Fibroblast of lung (primary cell): ENCODE results near the gene METTL4.

Experiments used
- EZH2 ChIP-seq: IDR thresholded peaks from 2 replicates; pipeline ENCODE4 v1.5.1; 2012; ENCODE audit warnings: low read length, control low read depth, mild to moderate bottlenecking; ENCODE audit errors: missing control alignments
- TF ChIP-seq, protein P1 (sequence below), 2 donors: IDR thresholded peaks in 1 of 2; conservative IDR thresholded peaks in 1 of 2; 1 replicate in 1 of 2; 2 replicates in 1 of 2; pipeline ENCODE4 v1.5.1; 2011 to 2012; ENCODE audit warnings: low read length in 2 of 2, control low read depth in 1 of 2, inconsistent platforms in 1 of 2, low read depth in 1 of 2, mild to moderate bottlenecking in 1 of 2

DNA sequence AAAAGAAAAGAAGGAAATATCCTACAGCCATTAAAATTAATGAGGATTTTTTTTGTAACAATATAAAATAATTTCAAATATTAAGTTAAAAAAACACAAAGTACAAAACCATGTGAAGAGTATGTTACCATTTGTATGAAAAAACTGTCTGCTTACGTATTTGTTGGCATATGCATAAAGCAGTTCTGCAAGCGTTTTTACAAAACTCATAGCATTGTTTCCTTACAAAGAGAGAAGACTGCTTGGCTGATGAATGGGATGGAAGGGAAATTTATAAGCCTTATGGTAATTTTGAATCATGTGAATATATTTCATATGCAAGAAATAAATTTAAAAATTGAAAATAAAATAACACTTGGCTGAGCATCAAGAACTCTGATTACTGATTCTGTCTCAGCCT lies 63.1 kb downstream of the METTL4 start:
- TF ChIP-seq, protein P1, sequence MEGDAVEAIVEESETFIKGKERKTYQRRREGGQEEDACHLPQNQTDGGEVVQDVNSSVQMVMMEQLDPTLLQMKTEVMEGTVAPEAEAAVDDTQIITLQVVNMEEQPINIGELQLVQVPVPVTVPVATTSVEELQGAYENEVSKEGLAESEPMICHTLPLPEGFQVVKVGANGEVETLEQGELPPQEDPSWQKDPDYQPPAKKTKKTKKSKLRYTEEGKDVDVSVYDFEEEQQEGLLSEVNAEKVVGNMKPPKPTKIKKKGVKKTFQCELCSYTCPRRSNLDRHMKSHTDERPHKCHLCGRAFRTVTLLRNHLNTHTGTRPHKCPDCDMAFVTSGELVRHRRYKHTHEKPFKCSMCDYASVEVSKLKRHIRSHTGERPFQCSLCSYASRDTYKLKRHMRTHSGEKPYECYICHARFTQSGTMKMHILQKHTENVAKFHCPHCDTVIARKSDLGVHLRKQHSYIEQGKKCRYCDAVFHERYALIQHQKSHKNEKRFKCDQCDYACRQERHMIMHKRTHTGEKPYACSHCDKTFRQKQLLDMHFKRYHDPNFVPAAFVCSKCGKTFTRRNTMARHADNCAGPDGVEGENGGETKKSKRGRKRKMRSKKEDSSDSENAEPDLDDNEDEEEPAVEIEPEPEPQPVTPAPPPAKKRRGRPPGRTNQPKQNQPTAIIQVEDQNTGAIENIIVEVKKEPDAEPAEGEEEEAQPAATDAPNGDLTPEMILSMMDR (conservative IDR thresholded peaks at IDR 0.05 in 1 of 2, IDR thresholded peaks at IDR 0.05 in 1 of 2; ENCODE audit: low read depth in 1 of 2, low read length in 2 of 2), result no peak
- TF ChIP-seq EZH2, result no peak
